Measurements from ENCODE around the gene TRAF3IP1.

DNA sequence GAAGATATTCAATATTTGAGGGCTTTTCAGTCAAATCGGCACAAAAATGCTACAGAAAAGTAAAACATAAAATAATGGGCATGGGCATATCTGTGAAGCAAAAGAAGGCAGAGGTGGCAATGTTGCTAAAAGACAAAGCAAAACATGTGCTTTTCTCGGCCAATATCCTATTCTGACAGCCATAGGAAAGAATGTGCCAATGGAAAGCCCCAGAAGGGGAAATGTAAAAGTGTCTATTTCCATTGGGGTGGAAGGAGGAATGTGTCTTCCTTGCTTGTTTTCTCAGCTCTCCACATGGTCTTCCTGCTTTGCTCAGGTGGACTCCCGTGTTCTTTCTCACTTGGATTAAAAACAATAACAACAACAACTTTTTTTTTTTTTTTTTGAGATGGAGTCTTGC lies 18.2 kb upstream of the TRAF3IP1 start:
- TF ChIP-seq, protein P1, sequence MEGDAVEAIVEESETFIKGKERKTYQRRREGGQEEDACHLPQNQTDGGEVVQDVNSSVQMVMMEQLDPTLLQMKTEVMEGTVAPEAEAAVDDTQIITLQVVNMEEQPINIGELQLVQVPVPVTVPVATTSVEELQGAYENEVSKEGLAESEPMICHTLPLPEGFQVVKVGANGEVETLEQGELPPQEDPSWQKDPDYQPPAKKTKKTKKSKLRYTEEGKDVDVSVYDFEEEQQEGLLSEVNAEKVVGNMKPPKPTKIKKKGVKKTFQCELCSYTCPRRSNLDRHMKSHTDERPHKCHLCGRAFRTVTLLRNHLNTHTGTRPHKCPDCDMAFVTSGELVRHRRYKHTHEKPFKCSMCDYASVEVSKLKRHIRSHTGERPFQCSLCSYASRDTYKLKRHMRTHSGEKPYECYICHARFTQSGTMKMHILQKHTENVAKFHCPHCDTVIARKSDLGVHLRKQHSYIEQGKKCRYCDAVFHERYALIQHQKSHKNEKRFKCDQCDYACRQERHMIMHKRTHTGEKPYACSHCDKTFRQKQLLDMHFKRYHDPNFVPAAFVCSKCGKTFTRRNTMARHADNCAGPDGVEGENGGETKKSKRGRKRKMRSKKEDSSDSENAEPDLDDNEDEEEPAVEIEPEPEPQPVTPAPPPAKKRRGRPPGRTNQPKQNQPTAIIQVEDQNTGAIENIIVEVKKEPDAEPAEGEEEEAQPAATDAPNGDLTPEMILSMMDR (IDR thresholded peaks at IDR 0.05; ENCODE audit: low read depth, low read length, poor library complexity, severe bottlenecking), result no peak
- no peak for TF ChIP-seq EZH2phosphoT487 (IDR thresholded peaks at IDR 0.05; ENCODE audit: borderline replicate concordance, low read length)
